IMR-90 (cell line): ENCODE measurements around the gene TTC7B. TPM values are rescaled to one million over a fixed set of nuclear protein-coding genes. Genes with fewer than 3 reads are reported as not detected.

Source experiments
- ATAC-seq: fragments of 200-7000 bp; cut with Tn5 transposase; 2 replicates; pipeline ENCODE4 v1.9.1; 2020; ENCODE audit warnings: low read depth, mild to moderate bottlenecking, moderate library complexity
- BruUV-seq: library from RNA; stranded (reverse); fragments of 400-500 nt; replicated peaks from 2 replicates; lab custom pipeline; 2021; lab: Mats Ljungman, UMichigan
- CTCF ChIA-PET: fragments of 300-600 bp; formaldehyde crosslinking; extraction: SDS; loops from one replicate; lab custom pipeline; 2021; ENCODE audit warnings: antibody characterized with exemption; lab: Yijun Ruan, JAX
- POLR2A ChIA-PET: fragments of 300-600 bp; sonication (Branson Sonifier 250); formaldehyde crosslinking; loops from one replicate; lab custom pipeline; 2022; ENCODE audit warnings: antibody characterized with exemption; ENCODE audit not compliant: unreplicated experiment; lab: Charles Lee
- DNase-seq: peaks from one replicate; pipeline ENCODE4 v3.0.0; 2013
- H2AFZ ChIP-seq: replicated peaks from 2 replicates; pipeline ENCODE3; 2013; ENCODE audit warnings: low read length, mild to moderate bottlenecking; ENCODE audit not compliant: poor library complexity
- H2AK5ac ChIP-seq: 2 replicates; pipeline ENCODE4 v1.6.1; 2013; ENCODE audit warnings: low read depth, low read length, inconsistent platforms
- H2AK9ac ChIP-seq: replicated peaks from 2 replicates; pipeline ENCODE3; 2013; ENCODE audit warnings: mild to moderate bottlenecking, low read depth, low read length, moderate library complexity; ENCODE audit not compliant: poor library complexity
- H2BK120ac ChIP-seq: 2 replicates; pipeline ENCODE4 v1.6.1; 2013; ENCODE audit warnings: low read depth, low read length, inconsistent platforms
- H2BK15ac ChIP-seq: 3 replicates; pipeline ENCODE4 v1.6.1; 2013; ENCODE audit warnings: low read depth, low read length, inconsistent platforms
- H2BK20ac ChIP-seq: 2 replicates; pipeline ENCODE4 v1.6.1; 2013; ENCODE audit warnings: low read depth, mild to moderate bottlenecking, inconsistent platforms, low read length, moderate library complexity
- H2BK5ac ChIP-seq: 2 replicates; pipeline ENCODE4 v1.6.1; 2013; ENCODE audit warnings: mild to moderate bottlenecking, low read depth, low read length, inconsistent platforms; ENCODE audit not compliant: poor library complexity, severe bottlenecking
- H3K14ac ChIP-seq: replicated peaks from 2 replicates; pipeline ENCODE4 v1.6.1; 2013; ENCODE audit warnings: low read depth, low read length, inconsistent platforms
- H3K18ac ChIP-seq: 2 replicates; pipeline ENCODE4 v1.6.1; 2013; ENCODE audit warnings: low read depth, low read length, control low read depth
- H3K23ac ChIP-seq: 2 replicates; pipeline ENCODE4 v1.6.1; 2013; ENCODE audit warnings: low read depth, low read length, inconsistent platforms
- H3K27ac ChIP-seq: 2 replicates; pipeline ENCODE4 v1.5.1; 2013; ENCODE audit warnings: mild to moderate bottlenecking, control low read depth, low read length; ENCODE audit not compliant: insufficient read depth
- H3K27me3 ChIP-seq: 2 replicates; pipeline ENCODE4 v1.6.1; 2013; ENCODE audit warnings: low read length; ENCODE audit not compliant: control insufficient read depth, insufficient read depth
- H3K36me3 ChIP-seq: 2 replicates; pipeline ENCODE4 v1.6.1; 2013; ENCODE audit warnings: low read length, mixed read lengths; ENCODE audit not compliant: control insufficient read depth, insufficient read depth
- H3K4ac ChIP-seq: 2 replicates; pipeline ENCODE4 v1.6.1; 2013; ENCODE audit warnings: low read depth, low read length, inconsistent platforms
- H3K4me1 ChIP-seq: 2 replicates; pipeline ENCODE4 v1.6.1; 2013; ENCODE audit warnings: low read length, mixed read lengths; ENCODE audit not compliant: control insufficient read depth, insufficient read depth
- H3K4me2 ChIP-seq: 2 replicates; pipeline ENCODE4 v1.6.1; 2013; ENCODE audit warnings: low read depth, mild to moderate bottlenecking, control low read depth, low read length, moderate library complexity
- H3K4me3 ChIP-seq: 2 replicates; pipeline ENCODE4 v1.5.1; 2013; ENCODE audit warnings: low read depth, mild to moderate bottlenecking, control low read depth, low read length, moderate library complexity; ENCODE audit not compliant: insufficient read depth
- H3K56ac ChIP-seq: 2 replicates; pipeline ENCODE4 v1.6.1; 2013; ENCODE audit warnings: low read length, inconsistent platforms; ENCODE audit not compliant: insufficient read depth; ENCODE audit errors: extremely low read depth
- H3K79me1 ChIP-seq, 2 experiments: 2 replicates each; pipeline ENCODE4 v1.6.1; 2013; ENCODE audit warnings: low read length in 2 of 2, inconsistent platforms in 1 of 2, low read depth in 1 of 2
- H3K9ac ChIP-seq: 2 replicates; pipeline ENCODE4 v1.6.1; 2013; ENCODE audit warnings: low read depth, low read length, control low read depth
- H3K9me1 ChIP-seq: 2 replicates; pipeline ENCODE4 v1.6.1; 2013; ENCODE audit warnings: low read length, inconsistent platforms; ENCODE audit not compliant: insufficient read depth
- H3K9me3 ChIP-seq: 2 replicates; pipeline ENCODE4 v1.6.1; 2013; ENCODE audit warnings: low read length; ENCODE audit not compliant: control insufficient read depth, insufficient read depth
- H4K20me1 ChIP-seq: 2 replicates; pipeline ENCODE4 v1.6.1; 2013; ENCODE audit warnings: low read length, inconsistent platforms; ENCODE audit not compliant: insufficient read depth
- H4K5ac ChIP-seq: 2 replicates; pipeline ENCODE4 v1.6.1; 2013; ENCODE audit warnings: mild to moderate bottlenecking, low read depth, low read length, control low read depth
- H4K8ac ChIP-seq, 2 experiments: 2 replicates each; pipeline ENCODE4 v1.6.1; 2013; ENCODE audit warnings: low read depth in 2 of 2, low read length in 2 of 2, control low read depth in 1 of 2, inconsistent platforms in 1 of 2
- H4K91ac ChIP-seq: 2 replicates; pipeline ENCODE4 v1.6.1; 2013; ENCODE audit warnings: low read depth, low read length, inconsistent platforms; ENCODE audit not compliant: insufficient read depth
- BHLHE40 ChIP-seq: fragments of 150-350 bp; IDR thresholded peaks from 2 replicates; pipeline ENCODE4 v1.6.1; 2016; ENCODE audit warnings: mild to moderate bottlenecking, low read depth, low read length
- CEBPB ChIP-seq: IDR thresholded peaks from 2 replicates; pipeline ENCODE4 v1.6.1; 2012; ENCODE audit warnings: low read depth, low read length, improper control_type of control experiment
- CHD1 ChIP-seq: IDR thresholded peaks from 2 replicates; pipeline ENCODE4 v1.6.1; 2012; ENCODE audit warnings: low read depth, low read length, improper control_type of control experiment
- CTCF ChIP-seq: conservative IDR thresholded peaks from 2 replicates; pipeline ENCODE4 v1.5.1; 2012; ENCODE audit warnings: mild to moderate bottlenecking, low read depth, low read length, improper control_type of control experiment
- ELK1 ChIP-seq: fragments of 150-350 bp; IDR thresholded peaks from 2 replicates; pipeline ENCODE4 v1.6.1; 2016; ENCODE audit warnings: low read depth, mild to moderate bottlenecking, low read length, moderate library complexity, borderline replicate concordance
- FOS ChIP-seq: fragments of 150-350 bp; IDR thresholded peaks from 2 replicates; pipeline ENCODE4 v1.6.1; 2016; ENCODE audit warnings: low read depth, low read length
- MAFK ChIP-seq: IDR thresholded peaks from 2 replicates; pipeline ENCODE4 v1.6.1; 2012; ENCODE audit warnings: low read depth, low read length, improper control_type of control experiment
- MAZ ChIP-seq: IDR thresholded peaks from 2 replicates; pipeline ENCODE4 v1.6.1; 2012; ENCODE audit warnings: low read depth, mild to moderate bottlenecking, low read length, improper control_type of control experiment, moderate library complexity, borderline replicate concordance
- MXI1 ChIP-seq: IDR thresholded peaks from 2 replicates; pipeline ENCODE4 v1.6.1; 2012; ENCODE audit warnings: low read depth, mild to moderate bottlenecking, low read length, moderate library complexity, borderline replicate concordance
- NFE2L2 ChIP-seq: fragments of 150-350 bp; IDR thresholded peaks from 2 replicates; pipeline ENCODE4 v1.6.1; 2016; ENCODE audit warnings: low read depth, mild to moderate bottlenecking, low read length
- POLR2A ChIP-seq: IDR thresholded peaks from 2 replicates; pipeline ENCODE4 v1.6.1; 2012; ENCODE audit warnings: mild to moderate bottlenecking, low read depth, low read length
- RAD21 ChIP-seq: IDR thresholded peaks from 2 replicates; pipeline ENCODE4 v1.6.1; 2012; ENCODE audit warnings: low read length, improper control_type of control experiment
- RCOR1 ChIP-seq: IDR thresholded peaks from 2 replicates; pipeline ENCODE4 v1.6.1; 2012; ENCODE audit warnings: mild to moderate bottlenecking, low read length, improper control_type of control experiment; ENCODE audit not compliant: insufficient replicate concordance
- RFX5 ChIP-seq: IDR thresholded peaks from 2 replicates; pipeline ENCODE4 v1.8.0; 2012; ENCODE audit warnings: low read depth, mild to moderate bottlenecking, low read length, moderate library complexity
- SMC3 ChIP-seq: fragments of 150-350 bp; IDR thresholded peaks from 2 replicates; pipeline ENCODE4 v1.6.1; 2016; ENCODE audit warnings: low read depth, mild to moderate bottlenecking, antibody characterized with exemption, low read length, moderate library complexity
- USF2 ChIP-seq: fragments of 150-350 bp; IDR thresholded peaks from 2 replicates; pipeline ENCODE4 v1.6.1; 2017; ENCODE audit warnings: mild to moderate bottlenecking, antibody characterized with exemption, low read length, low read depth
- WGBS, 2 experiments: methylation state at CpG; one replicate each; pipeline versions ENCODE4 v1.1.5 to v1.1.7; 2013; ENCODE audit warnings: missing lambda C conversion rate in 2 of 2; ENCODE audit not compliant: insufficient read length in 1 of 2; ENCODE audit errors: extremely low coverage in 2 of 2; 5-methylcytosine and 5-hydroxymethylcytosine counted together
- dilution Hi-C: fragments of 300-500 bp; cut with HindIII; formaldehyde crosslinking; loops from one replicate; pipeline ENCODE4 v1.14.3; 2018; ENCODE audit warnings: low sequenced_read_pairs; ENCODE audit not compliant: unreplicated experiment
- in situ Hi-C: fragments of 300-500 bp; cut with MboI; formaldehyde crosslinking; loops from 3 replicates; pipeline ENCODE4 v1.14.3; 2019; ENCODE audit warnings: low sequenced_read_pairs, inconsistent platforms, mixed read lengths
- intact Hi-C: fragments of 100-400 bp; cut with micrococcal nuclease; formaldehyde crosslinking; loops from 2 replicates; pipeline ENCODE4 v1.10.0; 2022
- polyA plus RNA-seq, 3 experiments: library from polyadenylated mRNA; depleted of rRNA; stranded (reverse); fragments of >200 nt; gene quantifications; 2 replicates each; pipeline ENCODE4 v1.2.3, GENCODE V29; 2012; ENCODE audit warnings: low replicate concordance in 1 of 3
- total RNA-seq: library from RNA; depleted of rRNA; stranded (reverse); fragments of >200 nt; gene quantifications from 2 replicates; pipeline ENCODE4 v1.2.3, GENCODE V29; 2012

Gene TTC7B
- total and polyA plus RNA-seq, 2 of the 4 experiments (the other 2 are of a cell fraction), result 18.1 to 35.3 TPM

GRCh38 chr14:90732139-90732538, 84.1 kb downstream of the TTC7B start:
- Histone ChIP-seq H3K27me3 (no peaks in the 10 kb centered on the region), H3K9me3 (no peaks in the 10 kb centered on the region), H3K9me1 (peaks cover 3% of the 10 kb centered on the region; the same call in 1 of the 2 replicates), H2BK5ac (no peak overlapping the region), H4K5ac (no peak overlapping the region), H3K36me3 (peaks cover 4% of the 10 kb centered on the region; the same call in 1 of the 2 replicates), H2BK20ac (no peak overlapping the region), H3K56ac (no peak overlapping the region), H3K79me1 (peaks cover 0 to 10% of the 10 kb centered on the region in 2 experiments; a peak in 1 of 4 replicates), H2BK120ac (no peak overlapping the region), H4K20me1 (no peaks in the 10 kb centered on the region), H2BK15ac (no peak overlapping the region), H3K4ac (no peak overlapping the region), H4K91ac (no peak overlapping the region), H3K18ac (no peak overlapping the region), H3K23ac (no peak overlapping the region), H3K4me3 (no peak overlapping the region), H3K27ac (no peak overlapping the region), H4K8ac (no peak overlapping the region), H2AFZ (no peak overlapping the region), H3K4me2 (no peak overlapping the region), H3K4me1 (no peaks in the 10 kb centered on the region), H2AK5ac (no peak overlapping the region), H3K9ac (no peak overlapping the region), H3K14ac (no peak overlapping the region), H2AK9ac (no peak overlapping the region)
- ATAC-seq (no peak), DNase-seq (no peak)
- TF ChIP-seq MXI1 (no peak), RAD21 (no peak), MAZ (no peak), CTCF (no peak), POLR2A (no peak), NFE2L2 (no peak), MAFK (no peak), RCOR1 (no peak), RFX5 (no peak), ELK1 (no peak), CEBPB (no peak), SMC3 (no peak), CHD1 (no peak), FOS (no peak), USF2 (no peak), BHLHE40 (no peak)
- POLR2A ChIA-PET, result no interaction called here
- in situ Hi-C loops (no loop called here), intact Hi-C loops (no loop called here), dilution Hi-C loops (no loop called here)
- no TSS peak for BruUV-seq
- CTCF ChIA-PET, result interaction anchor here (0.7 to 1.1 kb wide), 2 partner anchors 26 to 430 kb away, joined by 3 read pairs; no protein-coding TSS in a partner anchor
- no CpG with 5 or more reads among the region's 4 CpGs for WGBS, 2 experiments
